CD4-positive, alpha-beta T cell treated with Interferon alpha-2 for 1 hour (primary cell): ENCODE data around the gene PDK1.

Experiments
- DNase-seq, 2 donors: peaks; one replicate each; pipeline ENCODE4 v3.0.0-alpha.2; 2020 to 2022

Gene PDK1

DNA sequence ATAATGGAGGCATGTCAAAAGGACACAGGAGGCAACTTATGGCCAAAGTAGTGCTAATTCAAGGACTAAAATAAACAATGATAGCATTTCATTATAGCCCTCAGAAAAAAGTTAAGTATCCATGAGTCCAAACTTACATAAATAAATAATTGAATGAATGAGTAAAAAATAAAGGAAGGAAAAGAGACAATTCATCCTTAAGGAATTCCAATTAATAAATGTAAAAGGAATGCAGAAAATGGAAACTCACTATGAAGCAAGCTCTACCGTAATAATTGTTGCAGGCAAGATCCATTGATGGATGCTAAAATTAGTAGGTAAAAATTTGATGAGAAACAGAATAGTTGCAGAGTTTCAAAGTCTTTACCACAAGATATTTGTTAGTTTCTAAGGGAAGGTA lies 91.5 kb downstream of the PDK1 start:
- no peak for DNase-seq

DNA sequence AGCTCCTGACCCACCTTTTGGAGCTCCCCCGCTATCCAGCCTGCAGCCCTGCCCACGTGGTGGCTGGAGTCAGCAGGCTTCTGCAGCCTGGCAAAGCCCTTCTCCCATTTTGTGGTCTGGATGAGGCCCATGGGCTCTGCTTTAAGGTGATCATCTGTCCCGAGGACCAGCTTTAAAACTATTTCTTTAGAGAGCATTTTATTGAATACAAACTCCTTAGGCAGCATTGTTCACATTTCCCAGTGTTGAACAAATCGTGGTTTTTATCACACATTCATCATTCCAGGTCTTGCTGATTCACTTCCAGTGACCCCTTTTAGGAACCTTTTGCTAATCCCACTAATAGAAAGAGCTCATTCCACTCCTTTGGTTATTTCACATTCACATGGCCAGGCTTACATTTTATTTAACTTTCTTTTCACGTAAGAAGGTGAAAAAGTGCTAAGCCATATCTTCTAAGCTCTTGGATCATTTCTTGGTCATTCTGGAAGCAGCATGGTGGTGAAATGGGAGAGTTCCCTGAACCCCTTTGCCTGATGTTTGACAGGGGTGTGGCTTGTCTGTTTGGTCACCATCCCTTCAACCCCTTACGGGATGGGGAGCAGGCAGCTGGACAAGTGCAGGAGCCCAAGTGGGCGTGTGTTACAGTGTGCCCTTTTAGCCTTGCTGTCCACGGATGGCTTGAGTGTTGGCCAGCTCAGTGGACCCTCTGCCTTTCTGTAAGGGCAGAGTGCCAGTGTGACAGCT lies 99.4 kb downstream of the PDK1 start:
- DNase-seq = no peak

DNA sequence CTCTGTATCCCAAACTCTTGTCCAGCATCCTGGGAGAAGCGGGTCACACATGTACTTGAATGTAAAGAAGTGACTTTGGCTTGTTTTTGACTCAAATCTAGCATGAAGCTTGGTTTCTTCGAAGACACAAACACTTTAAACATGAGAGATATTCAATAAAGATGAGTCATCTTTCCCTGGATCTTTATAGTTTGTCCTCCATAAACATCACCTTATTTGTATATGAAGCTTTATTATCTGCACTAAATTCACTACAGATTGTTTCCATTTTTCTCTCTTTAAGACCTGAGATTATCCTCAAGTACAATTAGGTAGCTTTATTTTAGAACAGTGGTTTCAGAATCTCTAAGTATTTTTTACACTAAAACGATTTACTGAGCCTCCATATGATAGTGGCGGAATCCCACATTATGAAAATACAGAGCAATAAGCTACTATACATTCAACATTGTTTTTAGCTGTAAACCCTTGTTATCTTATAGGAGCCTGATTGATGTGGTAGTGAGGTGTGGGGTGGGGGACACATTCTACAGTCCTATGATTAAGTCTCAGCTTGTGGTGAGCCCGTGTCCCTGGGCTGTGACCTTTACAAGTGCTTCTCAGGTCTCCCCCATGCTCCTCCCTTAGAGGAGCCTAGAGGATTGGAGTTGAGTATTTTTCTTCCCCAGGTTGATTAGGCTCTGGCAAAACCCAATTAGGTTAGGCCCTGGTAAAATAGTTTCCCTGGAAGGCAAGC lies 100.1 kb downstream of the PDK1 start:
- DNase-seq = no peak
